Stomach (tissue), 9 donors: ENCODE measurements around the gene DCDC2. TPM values are rescaled to one million over a fixed set of nuclear protein-coding genes. Genes with fewer than 3 reads are reported as not detected.

Experiments
- DNase-seq, 2 donors: peaks; one replicate each; pipeline versions ENCODE4 v3.0.0 to v3.0.0-alpha.2; 2013 to 2019
- H3K27ac ChIP-seq, 5 donors: fragments of 200-600 bp in 4 of 5; sonication (generic) in 4 of 5; one replicate each; pipeline ENCODE4 v1.5.1; 2013 to 2019; ENCODE audit warnings: mild to moderate bottlenecking in 1 of 5, moderate library complexity in 1 of 5
- H3K27me3 ChIP-seq, 3 donors: fragments of 200-600 bp; sonication (generic); one replicate each; pipeline ENCODE4 v1.5.1; 2017 to 2019; ENCODE audit warnings: mixed run types in 1 of 3
- H3K36me3 ChIP-seq, 4 donors: fragments of 200-600 bp; sonication (generic); 1 replicate in 3 of 4; 2 replicates in 1 of 4; pipeline ENCODE4 v1.5.1; 2016 to 2019
- H3K4me1 ChIP-seq, 4 donors: fragments of 200-600 bp; sonication (generic); one replicate each; pipeline ENCODE4 v1.5.1; 2016 to 2019
- H3K4me3 ChIP-seq, 4 donors: fragments of 200-600 bp; sonication (generic) in 3 of 4; one replicate each; pipeline ENCODE4 v1.5.1; 2016 to 2019; ENCODE audit warnings: mild to moderate bottlenecking in 1 of 4
- H3K9me3 ChIP-seq, 4 donors: fragments of 200-600 bp; sonication (generic); one replicate each; pipeline ENCODE4 v1.5.1; 2016 to 2019
- CTCF ChIP-seq, 7 experiments: fragments of 450-650 bp in 4 of 7; fragments of 200-600 bp in 3 of 7; sonication (generic) in 3 of 7; IDR thresholded peaks; one replicate each; pipeline ENCODE4 v1.5.1; 2016 to 2019; ENCODE audit warnings: antibody characterized with exemption in 7 of 7, control low read depth in 2 of 7, mild to moderate bottlenecking in 1 of 7
- EP300 ChIP-seq: sonication (generic); formaldehyde crosslinking; IDR thresholded peaks from one replicate; pipeline ENCODE4 v1.6.1; 2017; ENCODE audit warnings: antibody characterized with exemption
- POLR2A ChIP-seq, 4 donors: fragments of 450-650 bp; IDR thresholded peaks; one replicate each; pipeline ENCODE4 v1.6.1; 2016; ENCODE audit warnings: antibody characterized with exemption in 4 of 4, control low read depth in 2 of 4, mild to moderate bottlenecking in 1 of 4, moderate library complexity in 1 of 4
- POLR2AphosphoS5 ChIP-seq, 3 donors: sonication (generic); formaldehyde crosslinking; IDR thresholded peaks; one replicate each; pipeline ENCODE4 v1.6.1; 2016; ENCODE audit warnings: antibody characterized with exemption in 3 of 3
- WGBS, 5 donors: extraction: QIAGEN DNeasy Blood & Tissue Kit in 3 of 5; methylation state at CpG; one replicate each; pipeline versions ENCODE4 v1.1.5 to v1.1.7; 2013 to 2018; 5-methylcytosine and 5-hydroxymethylcytosine counted together
- intact Hi-C: fragments of 100-400 bp; cut with DNase I; formaldehyde crosslinking; loops from one replicate; pipeline ENCODE4 v1.15.1; 2023; ENCODE audit warnings: low total_unique reads
- polyA plus RNA-seq, 3 donors: library from polyadenylated mRNA; stranded (reverse); fragments of 200-250 nt; gene quantifications; one replicate each; pipeline ENCODE4 v1.2.3, GENCODE V29; 2013
- total RNA-seq, 5 donors: library from RNA; depleted of rRNA; stranded (reverse); fragments of >200 nt; gene quantifications; one replicate each; pipeline versions ENCODE4 v1.1.0 to v1.2.3, GENCODE V29; 2014 to 2016
- donor health status: healthy with polysubstance abuse.
- donor health status: Bipolar disorder and iron deficiency.
- donor health status: healthy.

DCDC2 gene
- total and polyA plus RNA-seq, 8 donors, result under 0.01 to 2.8 (median 1.4) TPM

GRCh38 chr6:24353861-24354260 is 4.0 kb downstream of the DCDC2 start:
- H3K36me3 ChIP-seq, result no peaks in the 10 kb centered on the region
- DNase-seq, result no peak
- no peak overlapping the region for H3K27ac ChIP-seq
- 45 to 65% (median 58%) methylated on average over 1 of the region's 1 CpG for WGBS, 5 donors
- intact Hi-C loops, result no loop called here
- peaks cover 0 to 18% (median 13%) of the 10 kb centered on the region in 4 donors for H3K4me1 ChIP-seq
- H3K4me3 ChIP-seq, result no peak overlapping the region
- H3K9me3 ChIP-seq, result no peaks in the 10 kb centered on the region
- peaks cover 0 to 11% (median 0%) of the 10 kb centered on the region in 3 donors for H3K27me3 ChIP-seq
- no peak for TF ChIP-seq POLR2A (IDR thresholded peaks at IDR 0.05)
- no peak for TF ChIP-seq EP300
- no peak for TF ChIP-seq POLR2AphosphoS5 (IDR thresholded peaks at IDR 0.05)
- no peak for TF ChIP-seq CTCF (IDR thresholded peaks at IDR 0.05)

- H3K4me3 ChIP-seq, result no peak overlapping the region
- TF ChIP-seq POLR2AphosphoS5 (IDR thresholded peaks at IDR 0.05) (no peak), POLR2A (IDR thresholded peaks at IDR 0.05) (no peak), EP300 (no peak), CTCF (IDR thresholded peaks at IDR 0.05) (no peak)
- H3K27ac ChIP-seq, result no peak overlapping the region
- peaks cover 0 to 3% (median 0%) of the 10 kb centered on the region in 3 donors for H3K27me3 ChIP-seq
- H3K4me1 ChIP-seq, result peaks cover 0 to 7% (median 5%) of the 10 kb centered on the region in 4 donors
- intact Hi-C loops, result no loop called here
- no peaks in the 10 kb centered on the region for H3K36me3 ChIP-seq
- 93 to 98% (median 96%) methylated on average over 1 of the region's 1 CpG for WGBS, 5 donors
- no peak for DNase-seq
- no peaks in the 10 kb centered on the region for H3K9me3 ChIP-seq
Observed at GRCh38 chr6:24352434-24352833, 5.4 kb downstream of the DCDC2 start.

- TF ChIP-seq POLR2A (IDR thresholded peaks at IDR 0.05) (no peak), CTCF (IDR thresholded peaks at IDR 0.05) (no peak), EP300 (no peak), POLR2AphosphoS5 (IDR thresholded peaks at IDR 0.05) (no peak)
Observed at GRCh38 chr6:24344976-24345375, 12.9 kb downstream of the DCDC2 start.

GRCh38 chr6:24340998-24341938 is 16.6 kb downstream of the DCDC2 start:
- no peak for TF ChIP-seq POLR2A (IDR thresholded peaks at IDR 0.05)
- Histone ChIP-seq H3K4me1 (no peaks in the 10 kb centered on the region), H3K36me3 (no peaks in the 10 kb centered on the region), H3K27ac (no peak overlapping the region), H3K4me3 (no peak overlapping the region), H3K27me3 (no peaks in the 10 kb centered on the region), H3K9me3 (peaks cover 0 to 15% (median 10%) of the 10 kb centered on the region in 4 donors)
- peak in 1 of 2 donors; percentile 43 for DNase-seq
- WGBS, 5 donors, result 52 to 71% (median 56%) methylated on average over 6 of the region's 6 CpGs
- intact Hi-C loops, result no loop called here

More at GRCh38 chr6:24344976-24345375, 12.9 kb downstream of the DCDC2 start:
- Histone ChIP-seq H3K4me1 (no peaks in the 10 kb centered on the region), H3K27me3 (peaks cover 0 to 3% (median 0%) of the 10 kb centered on the region in 3 donors), H3K27ac (no peak overlapping the region), H3K9me3 (no peaks in the 10 kb centered on the region), H3K4me3 (no peak overlapping the region), H3K36me3 (no peaks in the 10 kb centered on the region)
- whole genome bisulfite sequencing, 5 donors, result 39 to 65% (median 55%) methylated on average over 3 of the region's 3 CpGs
- intact Hi-C loops, result no loop called here
- DNase-seq, result no peak
